Suprapubic skin (tissue), 3 donors: ENCODE results near the gene TMEM217.

Experiments
- CTCF ChIP-seq, 2 donors: fragments of 200-600 bp in 1 of 2; fragments of 450-650 bp in 1 of 2; sonication (generic) in 1 of 2; IDR thresholded peaks; one replicate each; pipeline ENCODE4 v1.5.1; 2016 to 2019; ENCODE audit warnings: antibody characterized with exemption in 2 of 2, mild to moderate bottlenecking in 1 of 2, moderate library complexity in 1 of 2
- POLR2AphosphoS5 ChIP-seq, 3 donors: sonication (generic); formaldehyde crosslinking; IDR thresholded peaks; one replicate each; pipeline ENCODE4 v1.6.1; 2017; ENCODE audit warnings: antibody characterized with exemption in 3 of 3

GRCh38 chr6:37173493-37174195 lies 84.3 kb downstream of the TMEM217 start:
- TF ChIP-seq CTCF (IDR thresholded peaks at IDR 0.05) (no peak), POLR2AphosphoS5 (IDR thresholded peaks at IDR 0.05) (no peak)
